Measurements from ENCODE around the gene MOSMO. TPM values are rescaled to one million over a fixed set of nuclear protein-coding genes. Genes with fewer than 3 reads are reported as not detected.

MOSMO gene
- 5.1 TPM for polyA plus RNA-seq (2012; ENCODE audit: insufficient read depth, insufficient read length)

DNA sequence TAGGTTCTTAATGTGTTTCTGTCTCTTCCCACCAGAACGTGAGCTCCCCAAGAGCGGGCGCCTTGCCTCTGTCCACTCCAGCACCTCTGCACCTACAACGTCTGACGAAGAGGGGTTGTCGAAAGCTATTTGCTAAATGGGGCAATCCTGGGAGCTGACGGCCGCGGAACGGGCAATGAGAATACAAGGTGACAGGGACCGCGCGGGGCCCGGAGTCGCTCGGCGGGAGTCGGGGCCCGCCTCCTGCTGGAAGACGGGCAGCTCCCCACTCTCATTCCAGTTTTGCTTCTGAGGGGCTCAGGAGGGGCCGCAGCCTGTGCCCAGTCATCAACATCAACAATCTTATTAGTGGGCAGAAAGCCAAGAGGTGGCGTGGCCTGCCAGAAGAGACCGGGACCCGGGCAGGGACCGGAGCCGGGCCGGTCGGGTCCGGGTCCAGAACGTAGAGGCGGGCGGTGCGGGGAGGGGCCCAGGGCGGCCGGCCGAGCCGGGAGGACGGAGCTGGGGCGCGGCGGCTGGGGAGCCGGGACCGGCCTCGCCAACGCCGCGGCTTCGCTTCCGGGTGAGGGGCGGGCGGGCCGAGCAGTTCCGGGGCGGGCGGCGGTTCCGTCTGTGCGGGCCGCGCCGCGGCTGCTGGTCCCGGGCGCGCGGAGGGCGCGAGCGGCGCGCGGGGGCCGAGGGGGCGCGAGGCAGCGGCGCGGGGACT, at the start of gene MOSMO:
MOSMO (plus strand) TSS at position 603 of the 706 bp plus-strand sequence. CDS start 191 bp downstream, outside the sequence.
- H3K4me3 ChIP-seq (ENCODE audit: low read length): peak within 1 kb of the TSS; percentile 76
- no peak for DNase-seq (ENCODE audit: low read depth, low spot score)

DNA sequence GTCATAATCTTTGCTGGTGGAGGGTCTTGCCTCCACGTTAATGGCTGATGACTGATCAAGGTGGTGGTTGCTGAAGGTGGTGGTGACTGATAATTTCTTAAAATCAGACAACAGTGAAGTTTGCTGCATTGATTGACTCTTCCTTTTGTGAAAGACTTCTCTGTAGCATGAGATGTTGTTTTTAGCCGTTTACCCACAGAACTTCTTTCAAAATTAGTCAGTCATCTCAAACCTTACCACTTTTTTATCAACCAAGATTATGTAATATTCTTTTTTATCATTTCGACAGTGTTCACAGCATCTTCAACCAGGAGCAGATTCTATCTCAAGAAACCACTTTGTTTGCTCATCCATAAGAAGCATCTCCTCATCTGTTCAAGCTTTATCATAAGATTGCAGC, 48.9 kb upstream of the MOSMO start:
- no peak for DNase-seq (ENCODE audit: low read depth, low spot score)
- no peak overlapping the region for H3K4me3 ChIP-seq (ENCODE audit: low read length)

DNA sequence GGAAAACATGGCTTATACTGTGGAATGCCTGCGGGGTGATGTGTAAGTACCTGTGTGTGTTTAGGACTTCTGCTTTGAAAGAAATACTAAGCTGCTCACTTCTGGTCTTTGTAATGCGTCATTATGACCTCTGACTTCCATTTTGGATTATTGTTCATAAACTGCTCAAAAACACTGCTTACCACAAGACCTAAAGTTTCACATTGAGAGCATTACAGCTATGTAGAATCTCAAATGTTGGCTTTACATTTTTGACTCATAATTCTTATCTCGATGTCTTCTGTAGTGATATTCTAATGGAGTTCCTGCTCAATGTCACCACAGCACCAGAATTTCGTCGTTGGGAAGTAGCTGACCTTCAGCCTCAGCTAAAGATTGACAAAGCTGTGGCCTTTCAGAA, 45.4 kb upstream of the MOSMO start:
- no peak overlapping the region for H3K4me3 ChIP-seq (ENCODE audit: low read length)
- DNase-seq (ENCODE audit: low read depth, low spot score): no peak

DNA sequence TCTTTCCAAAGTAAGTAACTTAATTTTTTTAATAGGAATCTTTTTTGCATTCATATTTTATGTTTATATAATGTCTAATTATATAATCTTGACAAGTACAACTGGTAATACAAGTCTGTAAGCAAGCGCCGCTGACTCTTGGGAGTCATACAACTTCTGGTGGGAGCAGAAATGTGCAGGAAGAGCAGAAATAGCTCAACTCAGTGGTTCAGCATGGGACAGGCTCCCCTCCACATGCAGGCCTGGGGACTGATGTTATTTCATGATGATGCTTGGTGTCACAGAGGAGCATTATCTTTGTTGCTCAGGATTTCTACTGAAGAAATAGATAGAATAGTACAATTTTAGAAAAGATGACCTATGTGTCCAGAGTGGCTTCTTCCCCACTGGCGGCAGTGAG, 44.0 kb upstream of the MOSMO start:
- DNase-seq (ENCODE audit: low read depth, low spot score): no peak
- no peak overlapping the region for H3K4me3 ChIP-seq (ENCODE audit: low read length)

DNA sequence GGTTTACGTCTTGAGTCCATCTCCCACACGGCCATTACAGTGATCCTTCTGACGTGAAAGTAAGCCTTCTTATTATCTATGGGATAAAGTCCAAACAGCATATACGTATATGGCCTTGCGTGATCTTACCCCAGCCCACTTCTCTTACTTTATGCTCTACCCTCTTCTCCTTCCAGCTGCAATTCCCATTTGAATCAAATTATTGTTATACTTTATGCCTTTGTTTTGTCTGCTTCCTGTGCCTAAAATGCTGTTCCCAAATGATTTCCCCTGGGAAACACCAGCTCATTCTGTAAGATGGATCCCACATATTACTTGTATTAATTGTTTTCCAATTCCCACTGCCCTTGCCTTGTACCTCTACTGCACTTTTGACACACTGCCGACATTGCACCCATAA, 43.6 kb upstream of the MOSMO start:
- H3K4me3 ChIP-seq (ENCODE audit: low read length): no peak overlapping the region
- DNase-seq (ENCODE audit: low read depth, low spot score): no peak

DNA sequence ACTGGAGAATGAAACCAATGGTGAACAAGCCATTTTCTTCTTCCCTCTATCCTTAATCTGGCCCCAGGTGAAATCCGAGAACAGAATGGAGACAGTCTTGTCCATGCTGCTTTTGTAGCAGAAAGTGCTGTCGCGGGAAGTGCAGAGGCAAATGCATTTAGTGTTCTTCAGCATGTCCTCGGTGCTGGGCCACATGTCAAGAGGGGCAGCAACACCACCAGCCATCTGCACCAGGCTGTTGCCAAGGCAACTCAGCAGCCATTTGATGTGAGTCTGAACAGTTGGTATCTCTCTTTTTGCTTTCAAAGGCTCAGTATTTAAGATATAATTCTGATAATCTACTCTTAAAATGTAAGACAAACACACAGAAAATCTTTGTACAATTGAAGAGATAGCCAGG, 36.1 kb upstream of the MOSMO start:
- no peak for DNase-seq (ENCODE audit: low read depth, low spot score)

DNA sequence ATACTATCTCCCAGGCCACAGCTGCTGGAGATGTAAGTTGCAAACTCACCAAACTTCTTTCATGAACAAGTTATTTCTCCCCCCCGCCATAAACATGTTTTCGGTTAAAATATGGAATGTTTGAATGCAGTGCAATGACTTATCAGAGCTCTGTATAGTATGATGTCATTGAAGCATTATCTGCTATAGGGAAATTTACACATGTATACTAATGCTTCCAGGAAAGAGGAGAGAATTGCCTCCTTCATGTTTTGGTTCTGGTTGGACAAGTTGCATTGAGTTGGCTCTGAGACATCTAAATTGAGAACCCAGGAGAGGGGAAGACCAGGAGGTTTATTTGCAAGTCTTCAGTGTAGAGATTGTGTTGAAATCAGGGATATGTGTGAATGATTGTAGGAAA, 34.0 kb upstream of the MOSMO start:
- H3K4me3 ChIP-seq (ENCODE audit: low read length): no peak overlapping the region
- no peak for DNase-seq (ENCODE audit: low read depth, low spot score)

More for the DNA sequence above, 36.1 kb upstream of the MOSMO start:
- no peak overlapping the region for H3K4me3 ChIP-seq (ENCODE audit: low read length)

DNA sequence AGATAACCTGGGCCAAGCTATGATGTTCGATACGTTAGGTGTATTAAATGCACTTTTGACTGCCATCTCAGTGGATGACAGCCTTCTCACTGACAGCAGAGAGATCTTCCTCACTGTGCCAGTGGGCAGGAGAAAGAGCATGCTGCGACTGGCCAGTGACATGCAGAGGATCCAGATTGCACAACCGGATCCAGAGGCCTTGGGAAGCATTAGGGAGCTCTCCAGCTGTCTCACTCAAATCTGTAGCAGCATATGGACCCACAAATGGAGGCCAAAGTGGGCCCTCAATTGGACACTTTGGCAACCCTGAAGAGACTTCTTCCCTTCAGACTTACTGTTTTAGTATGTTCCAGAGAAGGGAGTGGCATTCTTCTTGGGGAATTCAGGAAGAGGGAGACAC, 27.9 kb upstream of the MOSMO start:
- no peak for DNase-seq (ENCODE audit: low read depth, low spot score)

DNA sequence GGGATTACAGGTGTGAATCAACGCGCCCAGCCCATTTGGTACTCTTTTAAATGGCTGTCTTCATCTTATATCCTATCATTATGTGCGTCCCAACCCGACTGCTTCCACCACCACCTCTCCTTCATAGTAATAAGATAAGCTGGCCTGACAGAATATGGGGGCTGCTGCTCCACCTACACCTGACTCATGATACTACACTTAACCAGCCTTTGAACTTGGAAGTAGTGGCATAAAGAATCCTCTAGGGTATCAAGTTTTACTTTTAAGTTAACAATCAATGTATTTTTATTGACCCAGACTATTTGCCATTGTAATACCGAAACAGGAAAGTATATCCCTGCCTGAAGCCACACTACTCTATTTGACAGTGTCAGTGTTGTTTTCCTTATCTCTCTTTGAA, 25.8 kb upstream of the MOSMO start:
- DNase-seq (ENCODE audit: low read depth, low spot score): peak; percentile 22
- H3K4me3 ChIP-seq (ENCODE audit: low read length): no peak overlapping the region

More for the DNA sequence above, 27.9 kb upstream of the MOSMO start:
- no peak overlapping the region for H3K4me3 ChIP-seq (ENCODE audit: low read length)

DNA sequence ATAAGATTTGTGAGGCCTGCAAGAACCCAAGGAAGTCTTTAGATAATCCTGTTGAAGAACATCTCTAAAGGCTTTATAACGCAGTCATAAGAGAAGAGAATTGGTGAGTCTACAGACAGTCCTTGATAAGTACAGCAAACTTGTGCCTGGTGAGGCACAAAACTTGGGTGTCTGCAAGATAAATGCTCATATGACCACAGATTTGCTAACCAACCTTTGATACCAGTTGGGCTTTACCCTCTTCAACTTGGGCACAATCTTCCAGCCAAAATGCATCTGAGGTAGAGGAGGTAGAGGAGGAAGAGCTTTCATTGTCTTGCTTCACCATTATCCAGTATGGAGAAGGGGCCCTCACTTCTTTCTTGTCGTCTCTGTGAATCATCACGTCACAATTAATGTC, 23.8 kb upstream of the MOSMO start:
- no peak for DNase-seq (ENCODE audit: low read depth, low spot score)
- H3K4me3 ChIP-seq (ENCODE audit: low read length): no peak overlapping the region

DNA sequence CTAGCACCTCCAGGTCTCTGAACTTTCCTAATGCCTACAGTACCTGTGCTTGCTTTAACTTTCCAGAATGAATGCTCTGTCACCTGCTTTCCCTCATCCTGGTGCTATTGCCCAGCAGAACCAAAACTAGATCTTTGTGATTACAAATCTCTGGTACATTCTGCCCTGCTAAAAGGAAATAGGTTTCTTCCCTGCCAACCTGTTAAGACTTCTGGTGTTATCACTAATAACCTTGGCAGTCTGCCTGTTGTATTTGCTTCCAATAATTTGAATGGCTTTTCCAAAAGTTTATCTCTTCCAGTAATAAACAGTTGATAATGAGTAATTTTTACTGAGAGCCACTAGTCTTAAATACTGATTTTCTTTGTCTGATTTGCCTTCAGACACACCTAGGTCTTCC, 22.4 kb upstream of the MOSMO start:
- DNase-seq (ENCODE audit: low read depth, low spot score): no peak
- no peak overlapping the region for H3K4me3 ChIP-seq (ENCODE audit: low read length)

DNA sequence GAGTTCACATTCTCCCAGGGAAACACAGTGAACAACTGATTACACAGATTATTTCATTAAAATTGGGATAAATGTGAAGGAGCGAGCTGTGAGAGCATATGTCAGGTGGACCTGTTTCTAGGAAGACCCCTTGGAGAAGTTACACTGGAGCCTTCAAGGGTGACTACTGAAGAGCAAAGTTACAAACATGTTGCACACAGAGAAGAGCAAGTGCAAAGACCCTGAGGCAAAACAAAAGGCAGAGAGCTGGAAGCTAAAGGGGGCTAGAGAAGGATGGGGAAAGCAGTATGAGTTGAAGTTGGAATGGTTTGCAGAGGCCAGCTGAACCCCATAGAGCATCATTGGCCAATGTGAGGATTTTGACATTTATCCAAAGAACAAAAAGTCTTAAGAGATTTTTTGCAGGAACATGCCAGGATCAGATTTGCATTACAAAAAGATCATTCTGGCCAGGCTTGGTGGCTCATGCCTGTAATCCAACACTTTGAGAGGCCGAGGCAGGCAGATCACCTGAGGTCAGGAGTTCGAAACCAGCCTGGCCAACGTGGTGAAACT, 21.1 kb upstream of the MOSMO start:
- H3K4me3 ChIP-seq (ENCODE audit: low read length): no peak overlapping the region
- no peak for DNase-seq (ENCODE audit: low read depth, low spot score)

DNA sequence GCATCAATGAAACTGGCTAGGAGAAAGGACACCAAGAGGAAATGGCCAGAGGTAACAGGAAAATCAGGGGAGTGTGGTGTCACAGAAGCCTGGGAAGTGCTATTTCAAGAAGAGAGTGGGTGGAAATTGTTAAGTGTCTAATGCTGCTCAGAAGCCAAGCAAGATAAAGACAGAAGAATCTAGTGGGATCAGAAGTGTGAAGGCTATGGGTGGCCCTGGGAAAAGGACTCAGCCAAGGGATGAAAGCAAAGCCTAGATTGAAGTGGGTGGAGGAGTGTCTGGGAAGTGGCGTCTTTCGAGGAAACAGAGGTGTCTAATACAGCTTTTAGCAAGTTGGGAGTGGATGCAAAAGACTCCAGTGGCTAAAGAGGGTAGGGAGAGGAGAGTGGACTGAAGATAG, 20.4 kb upstream of the MOSMO start:
- DNase-seq (ENCODE audit: low read depth, low spot score): no peak
- H3K4me3 ChIP-seq (ENCODE audit: low read length): no peak overlapping the region

DNA sequence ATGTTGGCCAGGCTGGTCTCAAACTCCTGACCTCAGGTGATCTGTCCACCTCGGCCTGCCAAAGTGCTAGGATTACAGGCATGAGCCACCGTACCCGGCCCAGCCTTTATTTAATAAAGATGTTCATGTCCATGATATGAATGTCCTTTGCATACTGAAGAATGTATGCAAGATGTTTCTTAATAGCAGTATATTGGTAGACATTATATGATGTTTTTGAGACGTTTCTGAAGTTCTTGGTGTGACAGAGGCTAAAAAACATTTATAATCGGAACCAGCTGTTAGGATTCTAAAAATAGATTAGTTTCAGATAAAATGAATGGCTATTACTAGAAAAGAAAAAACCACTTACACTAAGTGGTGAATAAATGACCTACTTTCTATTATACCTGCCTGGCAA, 18.8 kb upstream of the MOSMO start:
- DNase-seq (ENCODE audit: low read depth, low spot score): no peak
- H3K4me3 ChIP-seq (ENCODE audit: low read length): no peak overlapping the region

DNA sequence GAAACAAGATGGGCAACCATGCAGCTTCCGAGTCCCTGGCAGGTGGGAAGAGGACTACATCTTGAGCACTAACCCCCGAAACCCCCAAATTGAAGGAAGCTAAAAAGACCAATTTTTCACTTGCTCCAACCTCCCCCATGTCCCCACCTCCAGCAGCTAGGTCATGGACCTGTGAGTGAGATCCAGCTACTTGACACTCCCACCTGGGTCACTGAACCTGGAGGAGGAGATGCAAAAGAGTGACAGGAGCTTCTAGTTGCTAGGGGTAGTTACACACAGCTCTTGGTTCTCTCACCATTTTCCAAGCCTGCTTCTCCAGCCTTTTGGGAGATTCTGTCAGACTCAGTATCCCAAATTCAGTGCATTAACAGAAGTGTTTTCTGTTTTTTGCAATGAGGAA, 18.2 kb upstream of the MOSMO start:
- H3K4me3 ChIP-seq (ENCODE audit: low read length): no peak overlapping the region
- no peak for DNase-seq (ENCODE audit: low read depth, low spot score)

DNA sequence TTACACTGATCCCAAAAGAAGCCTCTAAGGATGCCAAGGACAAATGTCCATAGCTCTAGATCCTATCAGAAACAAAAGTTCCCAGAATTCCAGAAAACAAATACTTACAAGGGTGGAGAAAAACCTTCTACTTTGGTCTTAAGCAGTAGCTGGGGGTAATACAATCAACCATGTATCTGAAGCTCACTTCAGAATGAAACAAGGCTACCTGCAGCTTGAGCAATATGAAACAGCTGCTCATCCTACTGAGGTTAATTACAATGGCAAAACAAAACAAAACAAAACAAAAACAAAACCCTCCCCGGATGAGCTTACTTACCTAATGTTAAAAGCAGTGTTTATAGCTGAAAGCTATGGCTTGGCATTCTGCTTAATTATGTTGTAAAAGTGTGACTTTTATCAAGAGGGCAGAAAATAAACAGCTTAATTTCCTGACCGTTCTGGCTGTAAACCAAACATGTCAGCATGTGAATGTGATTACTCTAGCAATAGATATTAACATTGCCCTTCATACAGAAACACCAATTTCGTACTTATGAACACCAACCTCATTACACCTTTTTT, 17.4 kb upstream of the MOSMO start:
- no peak for DNase-seq (ENCODE audit: low read depth, low spot score)
- no peak overlapping the region for H3K4me3 ChIP-seq (ENCODE audit: low read length)

DNA sequence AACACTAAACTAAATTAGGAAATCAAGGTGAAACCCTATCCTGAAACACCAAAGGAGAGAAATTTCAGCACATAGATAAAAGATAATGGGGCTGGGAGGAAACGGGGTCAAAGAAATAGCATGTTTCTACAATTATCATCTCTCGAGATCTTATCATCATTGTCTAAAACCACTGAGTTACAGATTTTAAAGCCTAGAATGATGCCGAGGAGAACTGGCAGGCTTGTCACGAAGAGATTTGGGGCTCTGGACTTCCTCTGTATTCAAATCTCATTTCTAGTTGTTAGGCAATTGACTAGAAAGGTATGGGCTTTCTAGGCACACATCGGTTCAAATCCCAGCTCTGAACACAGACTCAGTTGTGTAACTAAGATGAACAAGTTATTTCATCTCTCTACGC, 16.3 kb upstream of the MOSMO start:
- peak; percentile 21 for DNase-seq (ENCODE audit: low read depth, low spot score)
- H3K4me3 ChIP-seq (ENCODE audit: low read length): no peak overlapping the region

DNA sequence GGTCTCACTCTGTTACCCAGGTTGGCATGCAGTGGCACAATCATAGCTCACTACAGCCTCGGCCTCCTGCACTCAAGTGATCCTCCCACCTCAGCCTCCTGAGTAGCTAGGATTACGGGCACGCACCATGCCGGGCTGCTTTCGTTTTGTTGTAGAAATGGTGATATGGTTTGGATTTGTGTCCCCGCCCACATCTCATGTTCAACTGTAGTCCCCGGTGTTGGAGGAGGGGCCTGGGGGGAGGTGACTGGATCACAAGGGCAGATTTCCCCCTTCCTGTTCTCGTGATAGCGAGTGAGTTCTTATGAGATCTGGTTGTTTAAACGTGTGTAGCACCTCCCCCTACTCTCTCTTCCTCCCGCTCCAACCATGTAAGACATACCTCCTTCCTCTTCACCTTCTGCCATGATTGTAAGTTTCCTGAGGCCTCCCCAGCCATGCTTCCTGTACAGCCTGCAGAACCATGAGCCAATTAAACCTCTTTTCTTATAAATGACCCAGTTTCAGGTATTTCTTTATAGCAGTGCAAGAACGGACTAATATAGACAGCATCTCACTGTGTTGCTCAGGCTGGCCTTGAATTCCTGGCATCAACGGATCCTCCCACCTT, 12.9 kb upstream of the MOSMO start:
- no peak overlapping the region for H3K4me3 ChIP-seq (ENCODE audit: low read length)
- DNase-seq (ENCODE audit: low read depth, low spot score): peak; percentile 20

DNA sequence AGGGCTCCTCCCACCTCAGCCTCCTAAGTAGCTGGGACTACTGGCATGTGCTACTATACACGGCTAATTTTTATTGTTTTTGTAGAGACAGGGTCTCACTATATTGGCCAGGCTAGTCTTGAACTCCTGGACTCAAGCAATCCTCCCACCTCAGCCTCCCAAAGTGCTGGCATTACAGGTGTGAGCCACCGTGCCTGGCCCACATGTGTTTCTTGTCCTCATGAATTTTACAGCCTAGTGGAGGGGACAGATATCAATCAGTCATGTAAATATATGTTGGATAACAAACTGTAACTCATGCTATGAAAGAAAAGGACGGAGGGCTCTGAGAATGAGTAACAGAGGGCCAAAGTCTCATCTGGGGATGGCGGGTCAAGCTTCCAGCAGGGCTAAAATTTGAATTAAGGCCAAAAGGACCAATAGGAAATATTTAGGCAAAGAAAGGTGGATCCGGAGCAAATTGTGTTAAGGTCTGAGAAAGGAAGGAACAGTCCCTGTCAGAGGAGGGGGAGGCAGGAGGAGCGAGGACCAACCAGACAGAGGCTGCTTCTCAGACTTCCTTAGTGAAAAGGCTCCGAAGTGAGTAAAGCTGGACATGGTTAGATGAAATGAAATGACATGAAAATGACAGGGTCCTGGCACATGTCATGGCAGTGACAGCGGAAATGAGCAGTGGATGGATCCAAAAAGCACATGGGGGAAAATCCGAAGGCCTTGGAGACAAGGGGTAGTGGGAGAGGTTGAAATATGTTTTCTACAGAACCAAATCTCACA, 10.8 kb upstream of the MOSMO start:
- DNase-seq (ENCODE audit: low read depth, low spot score): no peak
- H3K4me3 ChIP-seq (ENCODE audit: low read length): no peak overlapping the region

All from Jurkat, Clone E6-1 (cell line).